Activated T-helper 17 cell treated with anti-CD3 and anti-CD28 coated beads, Interleukin-2, amount 50 U/mL, for 72 hours (primary cell): ENCODE measurements around the gene TCAF1. TPM values are rescaled to one million over a fixed set of nuclear protein-coding genes. Genes with fewer than 3 reads are reported as not detected.
"Not testable (repeated sequence)": the region's sequence is repeated elsewhere in the genome, so short reads cannot be mapped to it uniquely, and the experiment has no call there.

Experiments used
- ATAC-seq: fragments of 150-1000 bp; cut with Tn5 transposase; replicated peaks from 2 replicates; pipeline ENCODE4 v1.10.0; 2021; ENCODE audit warnings: mild to moderate bottlenecking, moderate library complexity
- H3K27ac Mint-ChIP-seq: one replicate; pipeline ENCODE4 v1.8.0; 2022; ENCODE audit warnings: mixed read lengths
- H3K27me3 Mint-ChIP-seq: one replicate; pipeline ENCODE4 v1.8.0; 2022; ENCODE audit warnings: mixed read lengths
- H3K36me3 Mint-ChIP-seq: one replicate; pipeline ENCODE4 v1.8.0; 2022; ENCODE audit warnings: low read depth, mild to moderate bottlenecking, mixed read lengths
- H3K4me1 Mint-ChIP-seq: one replicate; pipeline ENCODE4 v1.8.0; 2022; ENCODE audit warnings: mixed read lengths
- H3K4me3 Mint-ChIP-seq: one replicate; pipeline ENCODE4 v1.8.0; 2022; ENCODE audit warnings: mild to moderate bottlenecking, mixed read lengths
- H3K9me3 Mint-ChIP-seq: one replicate; pipeline ENCODE4 v1.8.0; 2022; ENCODE audit warnings: mixed read lengths
- total RNA-seq, 2 donors: library from RNA; stranded (reverse); gene quantifications; one replicate each; pipeline ENCODE4 v1.2.3, GENCODE V29; 2022

The TCAF1 gene
- total RNA-seq, 2 donors from 2014 or later: 19.2 to 48.0 TPM

- no peaks in the 10 kb centered on the region for H3K36me3 Mint-ChIP-seq
- no peaks in the 10 kb centered on the region for H3K27me3 Mint-ChIP-seq
- H3K4me3 Mint-ChIP-seq: no peak overlapping the region
- H3K27ac Mint-ChIP-seq: no peak overlapping the region
- H3K4me1 Mint-ChIP-seq: no peaks in the 10 kb centered on the region
- no peak for ATAC-seq
- H3K9me3 Mint-ChIP-seq: no peaks in the 10 kb centered on the region
Observed at GRCh38 chr7:143850682-143851081, 51.3 kb downstream of the TCAF1 start.

DNA sequence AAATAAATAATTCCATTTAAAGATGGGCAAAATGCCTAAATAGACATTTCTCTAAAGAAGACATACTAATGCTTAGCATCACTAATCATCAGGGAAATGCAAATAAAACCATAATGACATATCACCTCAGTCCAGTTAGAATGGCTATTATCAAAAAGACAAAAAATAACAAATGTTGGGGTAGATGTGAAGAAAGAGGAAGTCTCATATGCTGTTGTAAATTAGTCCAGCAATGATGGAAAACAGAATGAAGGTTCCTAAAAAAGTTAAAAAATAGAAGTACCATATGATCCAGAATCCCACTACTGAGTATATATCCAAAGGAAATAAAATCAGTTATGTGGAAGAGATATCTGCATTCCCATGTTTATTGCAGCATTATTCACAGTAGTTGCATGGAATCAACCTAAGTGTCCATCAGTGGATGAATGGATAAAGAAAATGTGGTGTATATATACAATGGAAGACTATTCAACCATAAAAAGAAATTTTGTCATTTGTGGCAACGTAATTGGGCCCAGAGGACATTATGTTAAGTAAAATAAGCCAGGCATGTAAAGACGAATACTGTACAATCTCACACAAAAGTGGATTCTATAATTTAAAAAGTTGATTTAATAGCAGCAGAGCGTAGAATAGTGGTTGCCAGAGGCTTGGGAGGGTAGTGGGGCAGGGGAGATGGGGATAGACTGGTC, 52.0 kb downstream of the TCAF1 start:
- Mint-ChIP-seq H3K27ac (no peak overlapping the region), H3K4me1 (no peaks in the 10 kb centered on the region), H3K36me3 (peaks cover 5% of the 10 kb centered on the region), H3K9me3 (no peaks in the 10 kb centered on the region), H3K27me3 (no peaks in the 10 kb centered on the region), H3K4me3 (no peak overlapping the region)
- no peak for ATAC-seq

DNA sequence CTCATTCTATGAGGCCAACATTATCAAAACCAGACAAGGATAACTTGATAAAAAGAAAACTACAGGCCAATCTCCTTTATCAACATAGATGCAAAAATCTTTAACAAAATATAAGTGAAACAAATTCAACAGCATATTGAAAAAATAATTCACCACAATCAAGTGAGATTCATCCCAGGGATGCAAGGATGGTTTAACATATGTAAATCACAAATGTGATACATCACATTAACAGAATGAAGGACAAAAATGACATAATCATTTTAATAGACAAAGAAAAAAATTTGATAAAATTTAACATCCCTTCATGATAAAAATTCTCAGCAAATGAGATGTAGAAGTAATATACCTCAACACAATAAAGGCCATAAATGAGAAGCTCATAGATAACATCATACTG, 53.8 kb downstream of the TCAF1 start:
- Mint-ChIP-seq H3K9me3 (no peaks in the 10 kb centered on the region), H3K27ac (no peak overlapping the region), H3K36me3 (peaks cover 5% of the 10 kb centered on the region), H3K4me1 (no peaks in the 10 kb centered on the region), H3K27me3 (no peaks in the 10 kb centered on the region), H3K4me3 (no peak overlapping the region)
- no peak for ATAC-seq

DNA sequence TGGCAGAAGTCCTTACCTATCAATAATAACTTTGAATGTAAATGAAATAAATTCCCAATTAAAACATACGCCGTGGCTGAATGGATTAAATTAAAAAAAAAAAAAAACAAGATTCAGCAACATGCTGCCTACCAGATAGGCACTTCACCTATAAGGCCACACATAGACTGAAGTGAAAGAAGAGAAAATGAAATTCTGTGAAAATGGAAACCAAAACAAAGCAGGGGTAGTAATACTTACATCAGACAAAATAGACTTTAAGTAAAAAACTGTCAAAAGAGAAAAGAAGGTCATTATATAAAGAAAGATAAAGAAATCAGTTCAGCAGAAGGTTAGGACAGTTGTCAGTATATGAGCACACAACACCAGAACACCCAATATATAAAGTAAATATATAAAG, 55.3 kb downstream of the TCAF1 start:
- H3K9me3 Mint-ChIP-seq: no peaks in the 10 kb centered on the region
- H3K27me3 Mint-ChIP-seq: no peaks in the 10 kb centered on the region
- H3K27ac Mint-ChIP-seq: no peak overlapping the region
- H3K36me3 Mint-ChIP-seq: peaks cover 5% of the 10 kb centered on the region
- H3K4me3 Mint-ChIP-seq: no peak overlapping the region
- peak; percentile 37 for ATAC-seq
- no peaks in the 10 kb centered on the region for H3K4me1 Mint-ChIP-seq

DNA sequence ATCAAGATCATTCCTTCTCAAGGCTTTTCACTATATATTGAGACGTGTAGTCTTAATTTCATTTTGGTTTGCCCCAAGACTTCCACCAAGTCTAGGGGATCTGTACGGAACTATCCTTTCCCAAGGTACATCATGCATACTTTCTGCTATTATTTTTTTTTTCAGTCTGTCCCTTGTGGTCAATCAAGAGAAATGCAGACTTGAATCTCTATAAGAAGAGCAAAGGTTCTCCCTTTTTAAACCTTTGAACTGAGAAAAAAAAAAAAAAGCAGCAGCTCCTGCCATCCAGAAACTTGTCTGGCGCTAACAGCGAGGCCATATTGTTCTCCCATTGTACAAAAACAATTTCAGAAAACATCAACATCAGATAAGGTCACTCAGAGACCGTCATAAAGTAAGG, 60.3 kb downstream of the TCAF1 start:
- not testable (repeated sequence) for H3K27ac Mint-ChIP-seq, H3K36me3 Mint-ChIP-seq, H3K9me3 Mint-ChIP-seq, H3K27me3 Mint-ChIP-seq, H3K4me3 Mint-ChIP-seq, H3K4me1 Mint-ChIP-seq, ATAC-seq

GRCh38 chr7:143840062-143840461, 61.9 kb downstream of the TCAF1 start:
- H3K4me3 Mint-ChIP-seq, H3K27ac Mint-ChIP-seq, H3K4me1 Mint-ChIP-seq, H3K27me3 Mint-ChIP-seq, ATAC-seq, H3K36me3 Mint-ChIP-seq, H3K9me3 Mint-ChIP-seq: not testable (repeated sequence)

DNA sequence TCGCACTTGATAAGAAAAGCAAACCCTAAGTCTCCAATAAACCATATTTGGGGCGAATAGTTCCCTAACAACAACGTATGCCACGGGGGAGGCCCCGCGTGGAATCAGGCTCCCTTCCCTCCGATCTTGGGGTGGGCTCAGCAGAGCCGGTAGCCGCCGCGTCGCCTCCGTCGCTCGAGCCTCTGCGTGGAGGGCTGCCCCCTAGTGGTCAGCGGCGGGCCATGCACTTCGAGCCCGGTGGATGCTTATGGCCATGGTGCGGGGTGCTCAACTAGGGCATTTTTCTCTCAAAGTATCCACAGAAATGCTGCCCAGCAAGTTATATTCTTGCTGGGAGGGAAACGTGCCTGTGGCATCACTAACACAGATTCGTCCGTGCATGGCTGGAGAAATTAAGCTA, 64.8 kb downstream of the TCAF1 start:
- H3K9me3 Mint-ChIP-seq, H3K27me3 Mint-ChIP-seq: not testable (repeated sequence)

DNA sequence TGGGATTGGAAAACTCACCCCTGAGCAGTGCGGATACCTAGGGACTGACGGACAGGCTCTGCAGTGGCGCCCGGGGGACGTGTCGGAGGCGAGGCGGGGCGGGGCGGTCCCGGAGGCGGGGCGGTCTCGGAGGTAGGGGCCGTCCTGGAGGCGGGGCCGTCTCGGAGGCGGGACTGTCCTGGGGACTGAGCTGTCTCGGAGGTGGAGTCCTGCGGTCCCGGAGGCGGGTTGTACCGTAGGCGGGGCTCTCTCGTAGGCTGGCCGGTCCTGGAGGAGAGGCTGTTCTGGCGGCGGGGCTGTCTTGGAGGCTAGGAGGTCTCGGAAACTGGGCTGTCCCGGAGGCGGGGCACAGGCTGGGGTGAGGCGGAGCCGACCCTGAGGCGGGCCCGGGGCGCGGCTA, 65.4 kb downstream of the TCAF1 start:
- H3K4me3 Mint-ChIP-seq, H3K27me3 Mint-ChIP-seq, H3K36me3 Mint-ChIP-seq, H3K4me1 Mint-ChIP-seq, H3K27ac Mint-ChIP-seq, H3K9me3 Mint-ChIP-seq: not testable (repeated sequence)
- ATAC-seq: peak; percentile 83

More for the DNA sequence above, 64.8 kb downstream of the TCAF1 start:
- peak; percentile 66 for ATAC-seq
- not testable (repeated sequence) for H3K36me3 Mint-ChIP-seq, H3K4me3 Mint-ChIP-seq, H3K27ac Mint-ChIP-seq, H3K4me1 Mint-ChIP-seq

DNA sequence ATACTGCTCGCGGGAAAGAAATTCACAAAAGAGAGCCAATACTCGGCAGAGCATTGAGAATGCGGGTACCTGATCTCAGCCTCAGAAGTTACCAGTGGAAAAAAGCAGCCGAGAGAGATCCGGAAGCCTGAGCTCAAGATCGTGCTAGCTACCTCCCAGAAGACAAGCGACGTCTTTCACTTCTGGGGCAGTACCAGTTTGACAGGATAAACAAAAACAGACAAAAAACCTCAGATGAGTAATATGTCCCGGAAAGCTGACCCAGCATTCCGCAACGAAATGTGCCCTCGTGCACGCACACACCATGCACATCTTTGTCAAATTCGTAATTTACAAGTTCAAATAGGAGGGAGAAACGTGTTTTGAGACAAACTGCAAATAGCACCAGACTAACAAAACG, 65.9 kb downstream of the TCAF1 start:
- not testable (repeated sequence) for H3K27me3 Mint-ChIP-seq, H3K36me3 Mint-ChIP-seq, H3K27ac Mint-ChIP-seq, H3K9me3 Mint-ChIP-seq, H3K4me1 Mint-ChIP-seq, H3K4me3 Mint-ChIP-seq
- peak; percentile 56 for ATAC-seq

DNA sequence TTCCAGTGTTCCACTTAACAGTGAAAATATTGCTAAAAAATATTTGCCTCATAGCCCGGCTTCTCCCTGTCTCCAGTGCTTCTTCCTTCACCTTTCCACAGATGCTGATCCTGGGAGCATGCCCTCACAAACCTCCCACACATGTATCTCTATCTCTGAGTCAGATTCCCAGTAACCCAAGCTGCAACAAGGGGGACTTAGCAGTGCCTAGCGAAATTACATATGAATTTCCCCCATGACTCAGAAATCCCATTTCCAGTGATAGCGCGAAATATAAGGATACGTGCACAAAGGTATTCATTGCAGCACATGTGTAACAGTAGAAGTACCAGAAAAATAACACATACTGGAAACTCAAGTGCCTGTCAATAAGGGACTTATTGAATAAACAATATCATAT, 75.4 kb downstream of the TCAF1 start:
- H3K4me3 Mint-ChIP-seq: not testable (repeated sequence)

GRCh38 chr7:143824295-143825135, 77.5 kb downstream of the TCAF1 start:
- not testable (repeated sequence) for H3K4me1 Mint-ChIP-seq, ATAC-seq

More for the DNA sequence above, 75.4 kb downstream of the TCAF1 start:
- H3K9me3 Mint-ChIP-seq, H3K27me3 Mint-ChIP-seq, H3K4me1 Mint-ChIP-seq, H3K36me3 Mint-ChIP-seq, H3K27ac Mint-ChIP-seq: not testable (repeated sequence)
- peak; percentile 69 for ATAC-seq

GRCh38 chr7:143823634-143824294, 78.2 kb downstream of the TCAF1 start:
- H3K36me3 Mint-ChIP-seq, H3K9me3 Mint-ChIP-seq, ATAC-seq, H3K4me1 Mint-ChIP-seq, H3K27me3 Mint-ChIP-seq, H3K27ac Mint-ChIP-seq: not testable (repeated sequence)
- peak overlapping the region; percentile 45 for H3K4me3 Mint-ChIP-seq

More at GRCh38 chr7:143824295-143825135, 77.5 kb downstream of the TCAF1 start:
- H3K27me3 Mint-ChIP-seq, H3K4me3 Mint-ChIP-seq, H3K27ac Mint-ChIP-seq, H3K36me3 Mint-ChIP-seq, H3K9me3 Mint-ChIP-seq: not testable (repeated sequence)

- peak; percentile 74 for ATAC-seq
- not testable (repeated sequence) for H3K4me3 Mint-ChIP-seq, H3K9me3 Mint-ChIP-seq, H3K27me3 Mint-ChIP-seq, H3K36me3 Mint-ChIP-seq, H3K27ac Mint-ChIP-seq, H3K4me1 Mint-ChIP-seq
Observed at GRCh38 chr7:143821392-143822277, 80.3 kb downstream of the TCAF1 start.

GRCh38 chr7:143817873-143818272, 84.1 kb downstream of the TCAF1 start:
- not testable (repeated sequence) for H3K27ac Mint-ChIP-seq, H3K9me3 Mint-ChIP-seq, H3K36me3 Mint-ChIP-seq, H3K4me3 Mint-ChIP-seq, H3K27me3 Mint-ChIP-seq, H3K4me1 Mint-ChIP-seq
- ATAC-seq: peak; percentile 11
